ENCODE measurements around the gene RAPGEF5.

DNA sequence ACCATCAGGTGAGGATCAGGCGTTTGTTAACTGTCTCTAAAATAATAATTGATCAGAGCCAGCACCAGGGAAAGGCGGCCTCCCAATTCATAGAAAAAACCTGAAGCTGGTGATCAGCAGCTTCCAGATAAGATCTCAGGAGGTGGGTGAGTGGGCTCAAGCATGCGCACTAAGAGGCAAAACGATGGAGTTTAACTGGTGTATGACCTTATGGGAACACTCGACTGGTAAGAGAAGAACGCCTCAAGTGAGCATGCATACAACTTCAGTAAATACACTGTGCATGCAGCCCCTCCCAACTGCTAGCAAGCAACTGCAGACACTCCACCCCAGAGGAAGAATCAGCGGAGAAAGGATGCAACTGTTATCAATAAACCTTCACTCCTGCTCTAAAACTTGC, 18.1 kb downstream of the RAPGEF5 start:
- no peak for TF ChIP-seq EZH2 (IDR thresholded peaks at IDR 0.05; ENCODE audit: low read length, unreplicated experiment)
- TF ChIP-seq CTCF (conservative IDR thresholded peaks at IDR 0.05; ENCODE audit: low read depth, low read length) = no peak
- TF ChIP-seq EZH2phosphoT487 (IDR thresholded peaks at IDR 0.05; ENCODE audit: borderline replicate concordance, low read length) = no peak

Measured in PC-3 (cell line).